Superior temporal gyrus (tissue), 1 donor: Measurements from ENCODE around the gene C1QTNF1.
A peak's percentile ranks its signal among the peaks of the same experiment; 100 is the strongest.

Source experiments
- DNase-seq: peaks from one replicate; pipeline ENCODE4 v3.0.0-alpha.2; 2016; ENCODE audit errors: extremely low spot score

Gene C1QTNF1

GRCh38 chr17:79079421-79080200, 55.6 kb downstream of the C1QTNF1 start:
- no peak for DNase-seq

- DNase-seq = no peak
Observed at GRCh38 chr17:79080349-79080748, 56.4 kb downstream of the C1QTNF1 start.

- DNase-seq = no peak
Observed at GRCh38 chr17:79080761-79081290, 56.9 kb downstream of the C1QTNF1 start.

- DNase-seq = no peak
Observed at GRCh38 chr17:79081571-79082276, 57.8 kb downstream of the C1QTNF1 start.

- DNase-seq = no peak
Observed at GRCh38 chr17:79082311-79083190, 58.6 kb downstream of the C1QTNF1 start.

GRCh38 chr17:79083191-79083971, 59.4 kb downstream of the C1QTNF1 start:
- no peak for DNase-seq

GRCh38 chr17:79084291-79085153, 60.6 kb downstream of the C1QTNF1 start:
- DNase-seq = no peak

GRCh38 chr17:79085154-79085920, 61.4 kb downstream of the C1QTNF1 start:
- DNase-seq = no peak

- DNase-seq = no peak
Observed at GRCh38 chr17:79085921-79086551, 62.1 kb downstream of the C1QTNF1 start.

GRCh38 chr17:79086609-79087427, 62.8 kb downstream of the C1QTNF1 start:
- no peak for DNase-seq

- DNase-seq = peak; percentile 85
Observed at GRCh38 chr17:79087428-79088143, 63.6 kb downstream of the C1QTNF1 start.

- no peak for DNase-seq
Observed at GRCh38 chr17:79088247-79088996, 64.5 kb downstream of the C1QTNF1 start.

- no peak for DNase-seq
Observed at GRCh38 chr17:79088997-79089328, 65.0 kb downstream of the C1QTNF1 start.

- DNase-seq = no peak
Observed at GRCh38 chr17:79089720-79090442, 65.9 kb downstream of the C1QTNF1 start.

- no peak for DNase-seq
Observed at GRCh38 chr17:79090443-79091225, 66.7 kb downstream of the C1QTNF1 start.
